ENCODE data around the gene FBXW12.
"Not testable (repeated sequence)": the region's sequence is repeated elsewhere in the genome, so short reads cannot be mapped to it uniquely, and the experiment has no call there.

The FBXW12 gene, protein sequence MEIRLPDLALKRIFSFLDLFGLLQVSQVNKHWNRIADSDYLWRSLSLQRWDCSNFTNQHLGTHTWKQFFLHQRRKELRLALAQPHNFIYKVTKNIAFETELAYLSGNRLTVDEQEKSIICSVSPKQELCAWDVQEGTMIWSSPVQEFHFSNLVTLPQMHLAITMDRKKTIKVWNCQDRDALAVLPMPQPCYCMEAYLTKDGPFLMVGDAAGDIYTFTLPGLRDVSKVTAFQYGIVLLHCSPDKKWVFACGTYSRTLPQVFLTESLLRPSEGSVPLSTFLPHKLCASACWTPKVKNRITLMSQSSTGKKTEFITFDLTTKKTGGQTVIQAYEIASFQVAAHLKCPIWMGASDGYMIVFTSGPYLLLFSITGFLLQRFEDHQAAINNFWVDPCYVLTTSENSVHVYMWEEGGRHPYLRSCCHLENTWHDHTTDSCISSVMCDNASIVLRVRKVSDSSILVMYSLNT

DNA sequence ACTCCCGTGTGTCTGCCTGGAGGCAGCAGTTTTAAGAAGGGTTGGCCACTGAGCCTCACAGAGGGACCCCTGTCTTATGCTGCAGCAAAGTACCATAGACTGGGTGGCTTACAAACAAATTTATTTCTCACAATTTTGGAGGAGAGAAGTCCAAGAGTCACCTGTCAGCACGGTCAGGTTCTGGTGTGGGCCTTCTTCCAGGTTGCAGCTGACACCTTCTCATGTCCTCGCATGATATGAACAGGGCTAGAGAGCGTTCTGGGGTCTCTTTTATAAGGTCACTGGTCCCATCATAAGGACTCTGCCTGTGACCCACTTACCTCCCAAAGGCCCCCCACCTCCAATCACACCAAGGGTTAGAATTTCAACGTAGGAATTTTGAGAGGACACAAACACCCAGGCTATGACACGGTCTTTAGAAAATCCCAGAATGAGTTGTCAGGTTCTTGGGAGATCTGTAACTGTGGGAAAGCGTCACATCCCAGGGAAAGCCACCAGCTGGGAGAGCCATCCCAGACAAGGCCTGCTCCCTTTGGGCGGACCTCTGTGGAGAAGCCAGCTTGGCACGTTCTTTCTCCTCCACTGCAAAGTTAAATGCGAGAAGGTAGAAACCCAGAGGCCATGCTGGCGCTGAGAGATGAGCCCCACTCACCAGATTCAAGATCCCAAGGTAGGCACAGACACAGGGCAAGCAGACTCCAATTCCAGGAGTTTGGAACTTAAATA, at the start of gene FBXW12:
TSS of gene FBXW12 (plus strand) at position 569 of the 726 bp plus-strand sequence. CDS start 549 bp downstream, outside the sequence.
- no peak for DNase-seq

DNA sequence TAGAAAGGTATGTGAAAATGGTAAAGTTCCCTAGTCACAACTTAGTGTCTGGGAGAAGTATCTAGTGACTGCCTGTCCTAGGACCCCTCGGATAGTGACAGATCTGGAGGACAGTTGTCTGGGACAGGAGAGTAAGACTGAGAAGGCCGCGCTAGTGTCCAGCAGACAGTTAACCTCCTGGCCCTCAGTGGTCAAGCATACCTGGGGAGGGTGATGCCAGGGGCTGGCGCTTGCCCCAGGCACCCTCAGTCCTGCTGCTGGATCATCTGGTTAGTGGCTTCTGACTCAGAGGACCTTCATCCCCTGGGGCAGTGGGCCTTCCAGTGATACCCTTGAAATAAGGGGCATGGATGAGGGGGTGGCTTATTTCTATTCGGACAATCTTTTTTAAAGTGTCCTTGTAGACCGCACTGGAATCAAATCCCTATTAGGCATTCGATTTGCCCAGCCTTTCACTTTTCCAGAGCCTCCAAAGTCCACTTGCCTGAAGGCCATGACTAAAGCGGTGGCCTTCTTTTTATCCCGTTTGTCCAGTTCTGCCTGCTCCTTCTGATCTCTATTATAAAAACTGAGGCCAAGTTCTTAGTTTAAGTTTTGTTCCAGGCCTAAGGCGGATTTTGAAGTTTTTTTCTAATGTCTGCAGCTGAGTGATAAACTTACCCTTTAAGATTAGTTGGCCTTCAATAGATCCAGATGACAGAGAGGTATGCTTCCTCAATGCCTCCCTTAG, 40.1 kb upstream of the FBXW12 start:
- DNase-seq: not testable (repeated sequence)

DNA sequence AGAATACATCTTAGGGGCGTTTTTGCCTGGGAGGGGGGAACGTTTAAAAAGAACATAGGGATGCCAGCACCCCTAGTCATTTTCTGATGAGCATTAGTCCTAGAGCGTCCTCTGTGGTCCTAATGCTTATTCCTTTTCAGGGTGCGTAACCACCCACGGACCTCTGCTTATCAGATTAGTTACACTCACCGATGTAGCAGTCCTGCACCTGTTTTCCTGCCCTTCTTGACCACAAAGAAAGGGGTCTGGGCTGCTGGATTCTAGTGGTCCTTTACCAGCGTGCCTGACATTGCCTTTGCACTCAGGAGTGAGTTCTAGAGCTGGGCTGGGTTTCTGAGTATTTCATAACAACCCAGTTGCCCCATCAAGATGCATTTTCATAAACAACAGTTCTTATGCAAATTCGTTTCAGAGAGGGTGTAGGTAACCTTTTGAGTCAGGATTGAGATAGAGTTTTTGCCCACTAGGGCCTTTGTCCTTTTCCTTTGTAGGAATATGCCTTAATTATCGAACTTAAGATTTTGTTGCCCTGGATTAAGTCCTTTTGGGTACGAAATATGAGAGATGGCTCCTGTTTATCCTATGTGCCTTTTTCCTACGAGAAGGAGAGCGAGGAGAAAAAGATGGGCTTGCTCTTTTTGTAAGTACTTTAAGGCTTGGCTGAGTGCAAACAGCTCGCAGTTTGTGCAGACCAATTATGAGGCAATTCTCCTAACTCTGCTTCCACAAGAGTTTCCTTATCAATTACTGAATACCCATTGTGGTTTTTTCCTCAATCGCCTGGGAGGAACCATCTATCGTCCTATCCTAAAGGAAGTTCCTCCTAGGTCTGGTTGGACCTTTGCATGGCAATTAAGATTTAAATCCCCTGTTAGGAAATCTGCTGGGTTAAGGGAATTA, 38.4 kb upstream of the FBXW12 start, which contains the start of gene SPINK8:
TSS of gene SPINK8 (minus strand) at position 316 of the 900 bp plus-strand sequence. CDS start 5,320 bp downstream, outside the sequence.
- not testable (repeated sequence) for DNase-seq

DNA sequence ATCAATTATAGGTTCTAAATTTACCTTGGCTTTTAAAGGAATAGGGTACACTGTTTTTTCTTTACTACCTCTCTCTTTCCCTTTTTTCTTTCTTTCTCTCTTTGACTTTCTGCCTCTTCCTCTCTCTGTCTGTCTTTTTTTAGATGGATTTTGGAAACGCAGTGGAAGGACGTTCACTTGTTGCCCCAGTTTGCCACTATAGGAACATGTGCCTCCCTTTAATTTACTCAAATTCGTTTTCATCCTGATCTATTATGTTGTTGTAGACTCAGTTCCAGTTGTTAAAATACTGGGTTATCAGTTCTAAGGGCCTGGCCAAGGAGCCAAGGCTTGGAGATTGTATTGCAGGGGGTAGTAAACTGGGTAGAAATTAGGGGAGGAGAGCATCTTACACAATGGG, 37.4 kb upstream of the FBXW12 start:
- DNase-seq: no peak

DNA sequence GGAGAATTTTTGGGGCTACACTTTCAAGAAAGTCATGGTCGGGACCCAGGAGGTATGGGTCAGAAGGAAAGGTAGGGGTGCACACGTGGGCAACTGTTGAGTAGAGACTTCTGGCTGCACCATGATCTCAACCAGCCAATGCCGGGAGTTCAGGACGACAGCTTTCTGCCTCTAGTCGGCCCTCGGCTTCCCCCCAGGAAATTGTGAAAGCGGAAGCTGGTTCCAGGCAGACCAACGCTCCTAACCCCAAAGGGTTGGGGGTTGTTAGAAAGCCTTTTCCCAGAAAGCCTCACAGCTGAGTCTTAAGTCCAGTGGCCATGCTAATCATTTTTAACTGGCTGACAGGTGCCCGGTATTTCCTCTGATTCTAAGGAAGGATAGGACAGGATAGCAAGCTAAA, 36.7 kb upstream of the FBXW12 start:
- peak; percentile 74 to 84 for DNase-seq

DNA sequence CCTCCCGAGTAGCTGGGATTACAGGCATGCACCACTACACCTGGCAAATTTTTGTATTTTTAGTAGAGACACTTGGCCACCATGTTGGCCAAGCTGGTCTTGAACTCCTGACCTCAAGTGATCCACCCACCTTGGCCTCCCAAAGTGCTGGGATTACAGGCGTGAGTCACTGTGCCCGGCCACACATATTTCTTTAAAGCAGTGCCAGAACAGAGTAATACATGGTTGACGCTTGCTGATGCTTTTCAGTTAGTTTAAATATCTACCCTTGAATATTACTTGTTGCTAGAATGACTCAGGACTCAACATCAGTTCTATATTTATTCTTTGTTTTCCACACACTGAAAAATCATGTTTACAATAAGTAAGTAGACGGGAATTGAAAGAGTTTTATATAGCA, 34.5 kb upstream of the FBXW12 start:
- DNase-seq: not testable (repeated sequence)

DNA sequence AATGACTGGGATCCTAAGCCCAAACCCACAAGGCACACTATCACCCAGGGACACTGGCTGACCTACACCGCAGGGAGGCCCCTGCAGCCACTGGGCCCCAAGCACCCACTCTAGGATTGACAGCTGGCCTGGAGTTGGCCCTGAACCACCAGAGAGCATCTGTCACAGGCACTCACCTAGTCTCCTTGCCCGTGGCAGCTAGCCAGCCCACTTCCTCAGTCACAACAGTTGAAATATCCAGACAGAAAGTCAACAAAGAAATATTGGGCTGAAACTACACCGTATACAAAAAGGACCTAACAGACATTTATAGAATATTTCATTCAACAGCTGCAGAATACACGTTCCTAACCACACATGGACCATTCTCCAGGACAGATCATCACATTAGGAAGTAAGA, 33.4 kb upstream of the FBXW12 start:
- DNase-seq: peak; percentile 37 to 44

DNA sequence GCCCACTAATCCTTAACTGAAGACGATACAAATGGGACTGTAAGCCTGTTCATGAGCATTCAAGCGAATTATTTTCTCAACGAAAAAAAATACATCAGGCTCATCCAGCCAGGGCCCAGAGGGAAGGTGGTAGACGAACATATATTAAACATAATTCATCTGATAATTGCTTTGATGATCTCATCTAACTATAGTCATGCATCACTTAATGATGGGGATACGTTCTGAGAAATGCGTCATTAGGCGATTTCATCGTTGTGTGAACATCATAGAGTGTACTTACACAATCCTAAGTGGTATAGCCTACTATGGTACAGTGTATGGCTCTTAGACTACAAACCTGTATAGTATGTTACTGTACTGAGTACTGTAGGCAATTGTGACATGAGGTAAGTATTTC, 28.6 kb upstream of the FBXW12 start:
- no peak for DNase-seq

DNA sequence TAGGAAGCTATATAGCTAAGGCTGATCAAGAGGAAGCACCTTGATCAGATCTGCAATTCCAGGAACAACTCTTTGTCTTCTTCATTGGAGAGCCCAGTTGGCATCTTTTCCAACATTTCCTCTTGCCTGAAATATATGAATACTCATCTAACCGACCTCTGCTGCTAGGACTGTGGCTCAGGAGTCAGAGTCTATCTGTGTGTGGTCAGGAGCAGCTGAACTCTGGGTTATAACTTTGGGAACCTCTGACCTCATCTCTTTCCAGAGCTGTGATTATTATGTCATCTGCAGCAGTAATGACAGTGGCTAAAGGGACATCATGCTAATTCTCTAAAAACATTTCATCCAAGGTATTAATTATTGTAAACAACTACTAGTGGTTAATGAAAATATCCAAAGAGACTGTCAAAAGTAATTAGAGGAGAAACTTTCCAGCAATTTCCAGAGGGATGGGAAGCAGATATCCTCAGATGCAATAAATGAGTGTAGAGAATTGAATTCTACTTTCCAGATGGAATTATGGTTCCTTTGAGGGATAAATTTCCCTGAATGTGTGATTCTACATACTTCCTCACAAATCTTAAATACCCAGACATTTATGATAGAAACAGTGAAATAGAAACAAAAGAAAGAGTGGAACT, 27.0 kb upstream of the FBXW12 start:
- DNase-seq: no peak

DNA sequence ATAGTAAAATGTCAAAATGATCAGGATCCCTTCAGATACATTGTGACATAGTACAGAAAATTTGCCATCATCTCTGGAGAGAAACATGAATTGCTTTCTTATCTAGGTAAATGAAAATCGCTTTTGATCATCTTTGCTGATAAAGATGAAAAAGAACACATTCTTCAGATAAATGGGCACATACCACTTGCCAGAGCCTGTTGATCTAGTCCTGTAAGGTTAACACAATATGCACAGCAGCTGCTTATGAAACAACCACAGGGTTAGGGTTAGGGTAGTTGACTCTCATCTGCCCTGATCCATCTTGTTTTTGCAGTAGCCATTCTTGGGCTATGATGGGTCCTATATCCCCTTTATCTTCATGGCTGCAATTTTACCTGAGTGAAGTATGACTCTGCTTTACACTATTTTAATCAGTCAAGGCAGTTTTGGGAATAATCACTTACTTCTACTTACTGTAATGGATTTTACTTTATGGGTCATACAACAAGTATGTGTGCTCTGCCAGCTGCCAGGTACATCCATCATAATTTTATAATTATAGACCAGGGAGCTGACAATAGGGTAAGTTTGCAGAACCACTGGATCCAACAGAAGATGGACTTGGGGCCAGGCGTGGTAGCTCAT, 26.0 kb upstream of the FBXW12 start:
- no peak for DNase-seq

DNA sequence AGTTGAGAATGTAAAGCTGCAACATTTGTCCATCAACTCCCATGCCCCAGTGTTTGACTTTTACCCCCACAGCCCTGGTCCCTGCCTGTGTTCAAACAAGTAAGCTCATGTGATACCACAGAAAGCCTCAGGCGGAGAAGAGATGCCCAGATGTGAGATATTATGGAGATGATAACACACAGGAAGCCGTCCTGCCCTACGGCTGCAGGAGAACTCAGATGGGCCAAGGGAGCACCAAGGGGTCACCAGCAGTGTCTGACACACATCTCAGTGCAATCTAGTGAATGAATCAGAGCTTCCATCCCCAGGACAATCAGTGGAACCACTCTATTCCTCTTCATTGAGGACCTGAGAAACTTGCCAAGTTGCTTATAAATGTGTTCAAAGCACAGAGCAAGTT, 24.5 kb upstream of the FBXW12 start:
- no peak for DNase-seq

DNA sequence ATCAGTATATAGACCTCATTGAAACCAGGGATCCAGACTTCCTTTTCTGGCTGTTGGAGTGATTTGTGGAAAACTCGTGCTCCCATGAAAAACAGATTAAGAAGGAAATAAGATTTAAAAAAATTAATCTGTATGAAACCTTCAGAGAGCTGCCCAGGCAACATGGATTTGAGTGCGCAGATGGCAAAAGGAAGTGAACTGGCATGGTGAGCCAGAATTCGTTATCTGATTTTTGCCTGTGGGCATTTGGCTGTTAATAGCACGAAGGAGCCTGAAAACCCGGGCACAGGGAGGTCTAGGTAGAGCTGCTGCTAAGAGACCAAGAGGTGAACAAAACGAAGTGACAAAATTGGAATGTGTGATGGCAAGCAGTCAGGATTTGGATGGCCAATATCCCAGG, 19.5 kb upstream of the FBXW12 start:
- DNase-seq: no peak

DNA sequence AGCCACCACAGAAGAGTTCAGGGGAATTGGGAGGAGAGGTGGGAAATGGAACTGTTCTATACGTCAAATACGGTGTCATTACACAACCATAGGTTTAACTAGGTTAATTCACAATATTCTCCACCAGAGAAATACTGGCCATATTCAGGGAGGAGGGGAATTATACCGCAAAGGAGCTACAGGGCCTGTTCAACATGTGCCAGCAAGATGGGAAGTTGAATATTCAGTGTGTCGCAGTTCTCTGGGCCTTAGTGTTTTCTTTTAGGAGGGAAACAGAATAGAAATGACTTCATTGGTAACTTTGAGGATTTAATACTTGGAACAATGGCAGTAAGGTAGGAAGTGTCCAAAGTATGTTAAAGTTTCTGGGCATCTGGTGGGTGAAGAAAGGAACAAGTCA, 18.0 kb upstream of the FBXW12 start:
- DNase-seq: no peak

DNA sequence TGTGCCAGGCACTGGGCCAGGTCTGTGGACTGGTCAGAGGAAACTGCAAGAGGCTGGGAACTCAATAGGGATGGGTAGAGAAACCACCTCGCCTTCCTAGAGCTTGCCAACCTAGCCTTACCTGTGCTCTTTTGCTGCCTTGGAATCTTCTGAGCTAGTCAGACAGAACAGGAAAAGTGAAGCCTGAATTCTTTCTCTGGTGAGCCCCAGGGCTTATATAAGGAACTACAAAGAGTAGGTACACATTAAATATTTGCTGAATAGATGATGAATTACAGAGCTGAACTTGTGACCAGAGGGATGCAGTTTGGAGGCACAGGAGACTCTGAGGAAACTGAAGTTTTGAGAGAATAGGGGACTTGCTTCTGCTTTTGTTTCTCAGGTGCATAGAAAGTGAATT, 15.6 kb upstream of the FBXW12 start:
- DNase-seq: no peak

DNA sequence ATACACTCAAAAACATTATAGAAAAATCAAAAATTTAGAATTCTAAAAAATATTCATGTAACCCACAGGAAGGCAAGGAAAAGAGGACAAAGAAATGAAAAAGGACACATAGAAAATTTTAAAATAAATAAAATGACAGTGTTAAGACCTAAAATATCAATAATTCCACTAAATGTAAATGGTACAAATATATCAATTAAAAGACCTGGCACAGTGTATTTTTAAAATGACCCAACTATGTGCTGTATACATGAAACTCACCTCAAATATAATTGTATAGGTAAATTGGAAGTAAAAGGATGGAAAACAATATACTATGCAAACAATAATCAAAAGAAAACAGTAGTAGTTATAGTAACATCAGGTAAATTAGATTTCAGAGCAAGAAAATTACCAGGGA, 10.1 kb upstream of the FBXW12 start:
- no peak for DNase-seq

DNA sequence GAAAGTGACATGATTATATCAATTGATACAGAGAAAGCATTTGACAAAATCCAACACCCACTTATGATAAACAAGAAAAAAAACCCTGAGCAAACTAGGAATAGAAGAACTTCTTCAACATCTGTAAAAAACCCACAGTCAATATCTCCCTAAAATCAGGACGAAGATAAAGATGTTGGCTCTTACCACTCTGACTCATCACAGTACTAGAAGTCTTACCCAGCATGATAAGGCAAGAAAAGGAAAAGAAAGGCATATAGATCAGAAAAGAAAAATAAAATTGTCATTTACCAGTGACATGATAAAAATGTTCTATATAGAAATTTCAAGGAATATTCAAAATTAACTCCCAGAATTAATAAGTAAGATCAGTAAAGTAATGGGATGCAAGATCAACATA, 7.2 kb upstream of the FBXW12 start:
- DNase-seq: no peak

DNA sequence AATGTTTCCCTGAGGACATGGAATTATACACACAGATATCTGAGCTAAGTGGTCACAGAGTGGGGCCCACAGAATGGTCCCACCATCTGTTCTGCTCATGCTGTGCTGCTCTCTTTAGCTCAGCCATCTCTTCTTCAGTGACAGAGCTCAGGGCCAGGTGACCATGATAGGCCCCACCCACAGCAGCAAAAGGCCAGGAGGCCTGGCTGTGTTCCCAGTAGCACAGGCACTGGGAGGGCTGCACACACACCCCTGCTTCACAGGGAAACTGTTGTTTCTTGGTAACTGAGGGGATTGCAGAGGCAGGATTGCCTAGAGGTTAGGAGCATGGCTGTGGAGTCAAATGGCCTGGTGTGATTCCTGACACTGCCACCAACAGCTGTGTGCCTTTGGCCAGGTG, 4.8 kb upstream of the FBXW12 start:
- no peak for DNase-seq

DNA sequence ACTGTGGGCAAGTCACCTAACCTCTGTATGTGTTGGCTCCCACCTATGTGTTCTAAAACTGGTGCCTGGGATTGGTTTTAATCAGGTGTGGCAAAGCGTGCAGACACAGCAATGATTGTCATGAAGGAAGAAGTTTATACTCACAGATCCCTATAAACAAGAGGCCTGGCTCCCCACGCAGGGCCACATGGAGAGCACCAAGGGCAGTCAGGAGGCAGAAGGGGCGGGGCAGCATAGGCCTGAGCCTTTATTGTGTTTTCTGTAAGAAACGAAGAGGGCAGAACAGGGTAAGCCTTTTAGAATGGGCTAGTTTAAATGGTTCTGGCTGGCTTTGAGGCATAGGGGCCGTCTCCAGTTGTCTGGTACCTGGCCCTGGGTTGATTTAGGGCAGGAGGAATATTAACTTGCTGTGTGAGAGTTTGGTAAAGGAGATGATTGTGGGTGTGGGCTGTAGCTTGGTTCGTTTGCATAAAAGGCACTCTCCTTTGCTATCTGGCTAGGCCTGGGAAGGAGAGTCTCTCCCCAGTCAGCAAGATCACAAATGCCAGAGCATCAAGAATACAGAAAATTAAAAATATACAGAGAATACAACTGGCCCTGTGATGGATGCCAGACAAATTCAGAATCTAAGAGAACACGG, 2.2 kb upstream of the FBXW12 start:
- no peak for DNase-seq

DNA sequence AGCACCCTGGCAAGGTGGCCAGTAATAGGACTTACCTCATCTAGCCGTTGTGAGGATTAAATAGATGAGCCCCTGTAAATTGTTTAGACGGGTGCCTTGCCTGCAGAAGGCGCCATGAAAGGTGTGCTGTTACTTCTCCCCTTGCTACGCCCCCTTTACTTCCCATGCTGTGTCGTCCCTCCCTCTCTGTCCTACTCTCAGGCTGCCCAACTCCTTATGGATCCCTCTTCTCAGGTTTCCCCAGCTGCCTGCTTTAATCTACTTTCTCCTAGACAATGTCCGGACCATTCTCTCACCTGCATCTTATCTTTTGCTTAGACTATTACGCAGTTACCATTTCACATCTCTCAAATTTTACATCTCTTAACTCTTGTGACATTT, 1.7 kb upstream of the FBXW12 start:
- DNase-seq: no peak

DNA sequence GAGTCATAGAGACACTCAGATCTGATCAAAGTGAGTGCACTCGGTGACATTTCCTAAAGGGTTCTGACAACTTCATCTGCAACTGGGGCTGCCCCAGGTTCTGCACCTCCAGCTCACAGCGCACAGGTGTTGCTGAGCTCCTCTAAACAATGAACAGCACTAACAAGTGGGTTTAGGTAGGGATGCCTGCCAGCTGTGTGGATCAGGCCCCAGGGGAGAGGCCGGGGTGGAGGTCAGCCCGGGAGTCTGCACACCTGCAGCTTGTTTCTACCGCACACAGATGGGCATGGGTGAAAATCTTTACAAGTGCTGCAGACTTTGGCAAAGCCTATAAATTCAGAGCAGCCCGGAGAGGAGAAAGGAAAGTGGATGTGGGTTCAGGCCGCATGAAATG, 355 bp downstream of the FBXW12 start:
- no peak for DNase-seq
